Fibroblast of the conjunctiva (primary cell): ENCODE results near the gene EXOSC10.
"Not testable (repeated sequence)": the region's sequence is repeated elsewhere in the genome, so short reads cannot be mapped to it uniquely, and the experiment has no call there.

Source experiments
- DNase-seq: peaks from one replicate; pipeline ENCODE4 v3.0.0-alpha.2; 2010; ENCODE audit warnings: low read depth

The EXOSC10 gene

GRCh38 chr1:11061652-11062365 is 37.9 kb downstream of the EXOSC10 start:
- no peak for DNase-seq

GRCh38 chr1:11059968-11060830 is 39.5 kb downstream of the EXOSC10 start, which contains the start of gene SRM:
Gene SRM (minus strand): TSS chr1:11060018. CDS start chr1:11059943, 75 bp downstream.
- DNase-seq = peak; percentile 73

GRCh38 chr1:11059155-11059967 is 40.3 kb downstream of the EXOSC10 start:
- DNase-seq = no peak

GRCh38 chr1:11058595-11059154 is 41.0 kb downstream of the EXOSC10 start:
- DNase-seq = no peak

GRCh38 chr1:11058026-11058425 is 41.6 kb downstream of the EXOSC10 start:
- DNase-seq = no peak

- DNase-seq = no peak
Measured at GRCh38 chr1:11057477-11057876, 42.2 kb downstream of the EXOSC10 start.

- DNase-seq = no peak
Measured at GRCh38 chr1:11056504-11056903, 43.2 kb downstream of the EXOSC10 start.

- DNase-seq = no peak
Measured at GRCh38 chr1:11055676-11056075, 44.0 kb downstream of the EXOSC10 start.

- DNase-seq = no peak
Measured at GRCh38 chr1:11054666-11055065, 45.0 kb downstream of the EXOSC10 start.

- no peak for DNase-seq
Measured at GRCh38 chr1:11054181-11054580, 45.5 kb downstream of the EXOSC10 start.

GRCh38 chr1:11053758-11054137 is 45.9 kb downstream of the EXOSC10 start:
- DNase-seq = no peak

GRCh38 chr1:11052839-11053757 is 46.6 kb downstream of the EXOSC10 start:
- DNase-seq = no peak

GRCh38 chr1:11051781-11052511 is 47.7 kb downstream of the EXOSC10 start:
- no peak for DNase-seq

- DNase-seq = not testable (repeated sequence)
Measured at GRCh38 chr1:11051121-11051520, 48.5 kb downstream of the EXOSC10 start.

GRCh38 chr1:11046625-11047365 is 52.9 kb downstream of the EXOSC10 start, which contains the start of gene MASP2:
Gene MASP2 (minus strand): TSS chr1:11047239. CDS start chr1:11047207, 32 bp downstream.
- no peak for DNase-seq

- DNase-seq = no peak
Measured at GRCh38 chr1:11046270-11046566, 53.5 kb downstream of the EXOSC10 start.

- DNase-seq = no peak
Measured at GRCh38 chr1:11045428-11046269, 54.0 kb downstream of the EXOSC10 start.

- DNase-seq = no peak
Measured at GRCh38 chr1:11044849-11045427, 54.7 kb downstream of the EXOSC10 start.
